Loucy (cell line): ENCODE results near the gene IQGAP1.

ENCODE experiments used
- CTCF ChIP-seq: fragments of 200-600 bp; sonication (generic); conservative IDR thresholded peaks from 2 replicates; pipeline ENCODE4 v1.5.1; 2014; ENCODE audit warnings: mild to moderate bottlenecking, antibody characterized with exemption, low read length
- EZH2phosphoT487 ChIP-seq: fragments of 200-600 bp; IDR thresholded peaks from 2 replicates; pipeline ENCODE4 v1.6.1; 2018; ENCODE audit warnings: antibody characterized with exemption, mild to moderate bottlenecking, moderate library complexity, borderline replicate concordance

- TF ChIP-seq EZH2phosphoT487 (no peak), CTCF (no peak)
These were observed 1.5 kb downstream of the IQGAP1 start for GRCh38 chr15:90389513-90389912.
